Activated CD4-positive, alpha-beta T cell treated with anti-CD3 and anti-CD28 coated beads, Interleukin-2, amount 10 ng/mL, durations not matched to agents 24 days and 14 days (primary cell): Measurements from ENCODE around the gene MCF2L2. TPM values are rescaled to one million over a fixed set of nuclear protein-coding genes. Genes with fewer than 3 reads are reported as not detected.
"Not testable (repeated sequence)": the region's sequence is repeated elsewhere in the genome, so short reads cannot be mapped to it uniquely, and the experiment has no call there.

Source experiments
- DNase-seq: peaks from one replicate; pipeline ENCODE4 v3.0.0; 2022
- H3K27ac Mint-ChIP-seq: one replicate; pipeline ENCODE4 v1.8.0; 2022; ENCODE audit warnings: mild to moderate bottlenecking, mixed read lengths
- H3K27me3 Mint-ChIP-seq: one replicate; pipeline ENCODE4 v1.8.0; 2022; ENCODE audit warnings: mixed read lengths
- H3K36me3 Mint-ChIP-seq: one replicate; pipeline ENCODE4 v1.8.0; 2022; ENCODE audit warnings: low read depth, mild to moderate bottlenecking, mixed read lengths
- H3K4me1 Mint-ChIP-seq: one replicate; pipeline ENCODE4 v1.8.0; 2021; ENCODE audit warnings: mixed read lengths
- H3K4me3 Mint-ChIP-seq: one replicate; pipeline ENCODE4 v1.8.0; 2022; ENCODE audit warnings: mild to moderate bottlenecking, moderate library complexity, mixed read lengths
- H3K9me3 Mint-ChIP-seq: one replicate; pipeline ENCODE4 v1.8.0; 2021; ENCODE audit warnings: mixed read lengths
- intact Hi-C: fragments of 100-400 bp; cut with micrococcal nuclease; formaldehyde crosslinking; loops from one replicate; pipeline ENCODE4 v1.15.1; 2023
- total RNA-seq: library from RNA; stranded (reverse); gene quantifications from 2 replicates; pipeline ENCODE4 v1.2.3, GENCODE V29; 2022

Gene MCF2L2
- total RNA-seq, 1 donor from 2014 or later, result 4.8 TPM

- no peak for DNase-seq
- Mint-ChIP-seq H3K27ac (no peak overlapping the region), H3K36me3 (no peaks in the 10 kb centered on the region), H3K4me1 (peaks cover 5% of the 10 kb centered on the region), H3K4me3 (no peak overlapping the region), H3K9me3 (no peaks in the 10 kb centered on the region), H3K27me3 (no peaks in the 10 kb centered on the region)
- intact Hi-C loops, result no loop called here
These were observed 234.4 kb downstream of the MCF2L2 start for GRCh38 chr3:183193762-183194689.

- H3K36me3 Mint-ChIP-seq, result no peaks in the 10 kb centered on the region
- no peak overlapping the region for H3K27ac Mint-ChIP-seq
- H3K9me3 Mint-ChIP-seq, result no peaks in the 10 kb centered on the region
- peaks cover 5% of the 10 kb centered on the region for H3K4me1 Mint-ChIP-seq
- DNase-seq, result no peak
- H3K4me3 Mint-ChIP-seq, result no peak overlapping the region
- H3K27me3 Mint-ChIP-seq, result no peaks in the 10 kb centered on the region
- intact Hi-C loops, result no loop called here
These were observed 235.6 kb downstream of the MCF2L2 start for GRCh38 chr3:183192650-183193300.

GRCh38 chr3:183189641-183190040 is 238.8 kb downstream of the MCF2L2 start:
- Mint-ChIP-seq H3K27ac (no peak overlapping the region), H3K4me1 (peaks cover 15% of the 10 kb centered on the region), H3K36me3 (no peaks in the 10 kb centered on the region), H3K27me3 (no peaks in the 10 kb centered on the region), H3K9me3 (no peaks in the 10 kb centered on the region), H3K4me3 (no peak overlapping the region)
- intact Hi-C loops, result loop anchor here (5.0 kb wide), 2 partner anchors 63 to 78 kb away; partner anchors contain the start of gene B3GNT5
- no peak for DNase-seq

GRCh38 chr3:183188895-183189462 is 239.4 kb downstream of the MCF2L2 start:
- Mint-ChIP-seq H3K4me3 (no peak overlapping the region), H3K27ac (no peak overlapping the region), H3K27me3 (no peaks in the 10 kb centered on the region), H3K4me1 (peaks cover 15% of the 10 kb centered on the region), H3K36me3 (no peaks in the 10 kb centered on the region), H3K9me3 (no peaks in the 10 kb centered on the region)
- peak; percentile 69 for DNase-seq
- intact Hi-C loops, result loop anchor here (5.0 kb wide), 2 partner anchors 63 to 78 kb away; partner anchors contain the start of gene B3GNT5

- H3K27me3 Mint-ChIP-seq, result peaks cover 3% of the 10 kb centered on the region
- no peak overlapping the region for H3K4me3 Mint-ChIP-seq
- H3K9me3 Mint-ChIP-seq, result no peaks in the 10 kb centered on the region
- peaks cover 10% of the 10 kb centered on the region for H3K4me1 Mint-ChIP-seq
- intact Hi-C loops, result loop anchor here (5.0 kb wide), 2 partner anchors 67 to 82 kb away; partner anchors contain the start of gene B3GNT5
- no peak overlapping the region for H3K27ac Mint-ChIP-seq
- DNase-seq, result no peak
- H3K36me3 Mint-ChIP-seq, result no peaks in the 10 kb centered on the region
These were observed 242.7 kb downstream of the MCF2L2 start for GRCh38 chr3:183185696-183186095.

- no peak for DNase-seq
- H3K27me3 Mint-ChIP-seq, result peaks cover 18% of the 10 kb centered on the region
- no peaks in the 10 kb centered on the region for H3K36me3 Mint-ChIP-seq
- H3K4me1 Mint-ChIP-seq, result peaks cover 20% of the 10 kb centered on the region
- no peak overlapping the region for H3K27ac Mint-ChIP-seq
- intact Hi-C loops, result no loop called here
- H3K4me3 Mint-ChIP-seq, result no peak overlapping the region
- no peaks in the 10 kb centered on the region for H3K9me3 Mint-ChIP-seq
These were observed 245.4 kb downstream of the MCF2L2 start for GRCh38 chr3:183182732-183183610.

GRCh38 chr3:183182073-183182472 is 246.3 kb downstream of the MCF2L2 start:
- DNase-seq, result no peak
- no peaks in the 10 kb centered on the region for H3K9me3 Mint-ChIP-seq
- no peaks in the 10 kb centered on the region for H3K36me3 Mint-ChIP-seq
- peaks cover 20% of the 10 kb centered on the region for H3K4me1 Mint-ChIP-seq
- no peak overlapping the region for H3K4me3 Mint-ChIP-seq
- H3K27ac Mint-ChIP-seq, result no peak overlapping the region
- intact Hi-C loops, result no loop called here
- H3K27me3 Mint-ChIP-seq, result peaks cover 18% of the 10 kb centered on the region

GRCh38 chr3:183181606-183182005 is 246.8 kb downstream of the MCF2L2 start:
- no peak for DNase-seq
- H3K27me3 Mint-ChIP-seq, result peaks cover 21% of the 10 kb centered on the region
- no peaks in the 10 kb centered on the region for H3K36me3 Mint-ChIP-seq
- H3K4me3 Mint-ChIP-seq, result no peak overlapping the region
- no peak overlapping the region for H3K27ac Mint-ChIP-seq
- no peaks in the 10 kb centered on the region for H3K9me3 Mint-ChIP-seq
- peaks cover 20% of the 10 kb centered on the region for H3K4me1 Mint-ChIP-seq
- intact Hi-C loops, result no loop called here

- Mint-ChIP-seq H3K4me3 (peak overlapping the region; percentile 33), H3K9me3 (no peaks in the 10 kb centered on the region), H3K36me3 (no peaks in the 10 kb centered on the region), H3K27me3 (peaks cover 27% of the 10 kb centered on the region), H3K4me1 (peaks cover 19% of the 10 kb centered on the region), H3K27ac (no peak overlapping the region)
- intact Hi-C loops, result no loop called here
- DNase-seq, result no peak
These were observed 247.6 kb downstream of the MCF2L2 start for GRCh38 chr3:183180784-183181295.

GRCh38 chr3:183180110-183180783 is 248.2 kb downstream of the MCF2L2 start:
- H3K9me3 Mint-ChIP-seq, result no peaks in the 10 kb centered on the region
- intact Hi-C loops, result no loop called here
- H3K27me3 Mint-ChIP-seq, result peaks cover 33% of the 10 kb centered on the region
- peaks cover 13% of the 10 kb centered on the region for H3K4me1 Mint-ChIP-seq
- no peak for DNase-seq
- H3K36me3 Mint-ChIP-seq, result no peaks in the 10 kb centered on the region
- H3K27ac Mint-ChIP-seq, result no peak overlapping the region
- peak overlapping the region; percentile 33 for H3K4me3 Mint-ChIP-seq

GRCh38 chr3:183179550-183179908 is 248.9 kb downstream of the MCF2L2 start:
- intact Hi-C loops, result loop anchor here (2.0 kb wide), 1 partner anchor 21 kb away; no protein-coding TSS in a partner anchor
- not testable (repeated sequence) for H3K36me3 Mint-ChIP-seq, DNase-seq, H3K9me3 Mint-ChIP-seq, H3K27ac Mint-ChIP-seq
- peaks cover 37% of the 10 kb centered on the region for H3K27me3 Mint-ChIP-seq
- H3K4me1 Mint-ChIP-seq, result peaks cover 10% of the 10 kb centered on the region
- peak overlapping the region; percentile 86 for H3K4me3 Mint-ChIP-seq

GRCh38 chr3:183178833-183179549 is 249.4 kb downstream of the MCF2L2 start:
- H3K4me1 Mint-ChIP-seq, result peaks cover 10% of the 10 kb centered on the region
- no peaks in the 10 kb centered on the region for H3K36me3 Mint-ChIP-seq
- H3K4me3 Mint-ChIP-seq, result peak overlapping the region; percentile 86
- peak; percentile 79 for DNase-seq
- H3K9me3 Mint-ChIP-seq, result no peaks in the 10 kb centered on the region
- peaks cover 37% of the 10 kb centered on the region for H3K27me3 Mint-ChIP-seq
- intact Hi-C loops, result loop anchor here (2.0 kb wide), 1 partner anchor 20 kb away; no protein-coding TSS in a partner anchor
- no peak overlapping the region for H3K27ac Mint-ChIP-seq
